Measurements from ENCODE around the gene MCC. TPM values are rescaled to one million over a fixed set of nuclear protein-coding genes. Genes with fewer than 3 reads are reported as not detected.

The MCC gene
- total RNA-seq, 1 experiment from 2014 or later = 0.60 TPM

- Histone ChIP-seq H3K9me3 (ENCODE audit: low read depth, low read length, poor library complexity, severe bottlenecking) (no peaks in the 10 kb centered on the region), H3K36me3 (ENCODE audit: insufficient read depth, low read length, poor library complexity, severe bottlenecking) (no peaks in the 10 kb centered on the region), H3K27me3 (replicated peaks; ENCODE audit: insufficient read depth, low read depth, low read length, poor library complexity) (no peaks in the 10 kb centered on the region), H3K4me1 (ENCODE audit: insufficient read depth, low read length, poor library complexity, severe bottlenecking) (no peaks in the 10 kb centered on the region), H3K27ac (ENCODE audit: low read depth, low read length, poor library complexity, severe bottlenecking) (no peak overlapping the region), H3K4me3 (ENCODE audit: low read depth, low read length, poor library complexity, severe bottlenecking) (no peak overlapping the region)
- ChIA-PET POLR2A (ENCODE audit: low non-redundant PET) (no interaction called here), CTCF (no interaction called here)
- TF ChIP-seq CTCF (conservative IDR thresholded peaks at IDR 0.05; ENCODE audit: low read depth, low read length) (no peak), EZH2 (IDR thresholded peaks at IDR 0.05; ENCODE audit: borderline replicate concordance, low read depth, low read length, poor library complexity, severe bottlenecking) (no peak)
- no TSS peak for BruUV-seq (replicated peaks)
- intact Hi-C loops (cut with micrococcal nuclease; ENCODE audit: unreplicated experiment) = no loop called here
- DNase-seq (ENCODE audit: low spot score) = no peak
Observed at GRCh38 chr5:113253037-113253436, 235.2 kb downstream of the MCC start.

- no peak overlapping the region for H3K27ac ChIP-seq (ENCODE audit: low read depth, low read length, poor library complexity, severe bottlenecking)
- no peak for TF ChIP-seq EZH2 (IDR thresholded peaks at IDR 0.05; ENCODE audit: borderline replicate concordance, low read depth, low read length, poor library complexity, severe bottlenecking)
- no peak for TF ChIP-seq CTCF (conservative IDR thresholded peaks at IDR 0.05; ENCODE audit: low read depth, low read length)
- no TSS peak for BruUV-seq (replicated peaks)
- intact Hi-C loops (cut with micrococcal nuclease; ENCODE audit: unreplicated experiment) = no loop called here
- H3K4me1 ChIP-seq (ENCODE audit: insufficient read depth, low read length, poor library complexity, severe bottlenecking) = no peaks in the 10 kb centered on the region
- POLR2A ChIA-PET (ENCODE audit: low non-redundant PET) = no interaction called here
- no peak for DNase-seq (ENCODE audit: low spot score)
- H3K9me3 ChIP-seq (ENCODE audit: low read depth, low read length, poor library complexity, severe bottlenecking) = no peaks in the 10 kb centered on the region
- no peaks in the 10 kb centered on the region for H3K36me3 ChIP-seq (ENCODE audit: insufficient read depth, low read length, poor library complexity, severe bottlenecking)
- CTCF ChIA-PET = no interaction called here
- H3K4me3 ChIP-seq (ENCODE audit: low read depth, low read length, poor library complexity, severe bottlenecking) = no peak overlapping the region
- H3K27me3 ChIP-seq (replicated peaks; ENCODE audit: insufficient read depth, low read depth, low read length, poor library complexity) = no peaks in the 10 kb centered on the region
Observed at GRCh38 chr5:113252066-113252465, 236.2 kb downstream of the MCC start.

GRCh38 chr5:113250341-113250953 lies 237.8 kb downstream of the MCC start:
- Histone ChIP-seq H3K4me3 (ENCODE audit: low read depth, low read length, poor library complexity, severe bottlenecking) (no peak overlapping the region), H3K27ac (ENCODE audit: low read depth, low read length, poor library complexity, severe bottlenecking) (no peak overlapping the region), H3K36me3 (ENCODE audit: insufficient read depth, low read length, poor library complexity, severe bottlenecking) (no peaks in the 10 kb centered on the region), H3K9me3 (ENCODE audit: low read depth, low read length, poor library complexity, severe bottlenecking) (no peaks in the 10 kb centered on the region), H3K4me1 (ENCODE audit: insufficient read depth, low read length, poor library complexity, severe bottlenecking) (no peaks in the 10 kb centered on the region), H3K27me3 (replicated peaks; ENCODE audit: insufficient read depth, low read depth, low read length, poor library complexity) (no peaks in the 10 kb centered on the region)
- ChIA-PET CTCF (no interaction called here), POLR2A (ENCODE audit: low non-redundant PET) (no interaction called here)
- BruUV-seq (replicated peaks) = no TSS peak
- no peak for DNase-seq (ENCODE audit: low spot score)
- intact Hi-C loops (cut with micrococcal nuclease; ENCODE audit: unreplicated experiment) = no loop called here
- TF ChIP-seq EZH2 (IDR thresholded peaks at IDR 0.05; ENCODE audit: borderline replicate concordance, low read depth, low read length, poor library complexity, severe bottlenecking) (no peak), CTCF (conservative IDR thresholded peaks at IDR 0.05; ENCODE audit: low read depth, low read length) (no peak)

Data from A673 (cell line).